ENCODE results near the gene BRD3. TPM values are rescaled to one million over a fixed set of nuclear protein-coding genes. Genes with fewer than 3 reads are reported as not detected.

Gene BRD3
- total RNA-seq, 1 experiment from 2014 or later = 40.7 TPM

DNA sequence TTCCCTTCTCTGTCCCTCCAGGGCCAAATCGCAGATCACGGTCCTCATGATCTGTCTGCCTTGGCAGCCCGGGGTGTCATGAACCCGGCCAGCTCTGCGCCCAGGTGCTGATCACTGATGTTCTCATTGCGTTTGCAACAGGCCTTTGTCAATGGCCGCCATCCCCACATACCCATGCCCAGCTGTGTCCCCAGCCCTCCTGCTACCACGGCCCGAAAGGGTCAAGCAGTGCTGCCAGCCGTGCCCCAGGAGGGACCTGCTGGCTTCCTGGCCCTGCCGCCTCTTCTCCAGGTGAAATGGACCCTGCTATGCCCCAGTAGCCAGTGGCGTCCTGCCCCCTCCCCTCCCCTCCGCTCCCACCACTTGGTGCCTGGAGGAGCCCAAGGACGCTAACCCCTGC lies 62.9 kb downstream of the BRD3 start (continued):
- TF ChIP-seq, protein P1, sequence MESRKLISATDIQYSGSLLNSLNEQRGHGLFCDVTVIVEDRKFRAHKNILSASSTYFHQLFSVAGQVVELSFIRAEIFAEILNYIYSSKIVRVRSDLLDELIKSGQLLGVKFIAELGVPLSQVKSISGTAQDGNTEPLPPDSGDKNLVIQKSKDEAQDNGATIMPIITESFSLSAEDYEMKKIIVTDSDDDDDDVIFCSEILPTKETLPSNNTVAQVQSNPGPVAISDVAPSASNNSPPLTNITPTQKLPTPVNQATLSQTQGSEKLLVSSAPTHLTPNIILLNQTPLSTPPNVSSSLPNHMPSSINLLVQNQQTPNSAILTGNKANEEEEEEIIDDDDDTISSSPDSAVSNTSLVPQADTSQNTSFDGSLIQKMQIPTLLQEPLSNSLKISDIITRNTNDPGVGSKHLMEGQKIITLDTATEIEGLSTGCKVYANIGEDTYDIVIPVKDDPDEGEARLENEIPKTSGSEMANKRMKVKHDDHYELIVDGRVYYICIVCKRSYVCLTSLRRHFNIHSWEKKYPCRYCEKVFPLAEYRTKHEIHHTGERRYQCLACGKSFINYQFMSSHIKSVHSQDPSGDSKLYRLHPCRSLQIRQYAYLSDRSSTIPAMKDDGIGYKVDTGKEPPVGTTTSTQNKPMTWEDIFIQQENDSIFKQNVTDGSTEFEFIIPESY (IDR thresholded peaks at IDR 0.05; ENCODE audit: extremely low read depth, insufficient replicate concordance, low read length) = no peak
- no peak for TF ChIP-seq EZH2phosphoT487 (IDR thresholded peaks at IDR 0.05; ENCODE audit: borderline replicate concordance)
- TF ChIP-seq CBX3 (IDR thresholded peaks at IDR 0.05; ENCODE audit: low read depth) = no peak
- TF ChIP-seq ZFX (IDR thresholded peaks at IDR 0.05) = no peak
- no peak for TF ChIP-seq SRF (IDR thresholded peaks at IDR 0.05; ENCODE audit: low read depth)
- TF ChIP-seq ELF1 (IDR thresholded peaks at IDR 0.05; ENCODE audit: borderline replicate concordance, low read depth) = no peak
- TF ChIP-seq RAD21 (IDR thresholded peaks at IDR 0.05; ENCODE audit: low read depth) = no peak
- TF ChIP-seq SP1 (IDR thresholded peaks at IDR 0.05; ENCODE audit: low read depth) = no peak
- TF ChIP-seq EZH2 (IDR thresholded peaks at IDR 0.05) = no peak
- no peak for TF ChIP-seq CEBPB (IDR thresholded peaks at IDR 0.05; ENCODE audit: low read depth)

DNA sequence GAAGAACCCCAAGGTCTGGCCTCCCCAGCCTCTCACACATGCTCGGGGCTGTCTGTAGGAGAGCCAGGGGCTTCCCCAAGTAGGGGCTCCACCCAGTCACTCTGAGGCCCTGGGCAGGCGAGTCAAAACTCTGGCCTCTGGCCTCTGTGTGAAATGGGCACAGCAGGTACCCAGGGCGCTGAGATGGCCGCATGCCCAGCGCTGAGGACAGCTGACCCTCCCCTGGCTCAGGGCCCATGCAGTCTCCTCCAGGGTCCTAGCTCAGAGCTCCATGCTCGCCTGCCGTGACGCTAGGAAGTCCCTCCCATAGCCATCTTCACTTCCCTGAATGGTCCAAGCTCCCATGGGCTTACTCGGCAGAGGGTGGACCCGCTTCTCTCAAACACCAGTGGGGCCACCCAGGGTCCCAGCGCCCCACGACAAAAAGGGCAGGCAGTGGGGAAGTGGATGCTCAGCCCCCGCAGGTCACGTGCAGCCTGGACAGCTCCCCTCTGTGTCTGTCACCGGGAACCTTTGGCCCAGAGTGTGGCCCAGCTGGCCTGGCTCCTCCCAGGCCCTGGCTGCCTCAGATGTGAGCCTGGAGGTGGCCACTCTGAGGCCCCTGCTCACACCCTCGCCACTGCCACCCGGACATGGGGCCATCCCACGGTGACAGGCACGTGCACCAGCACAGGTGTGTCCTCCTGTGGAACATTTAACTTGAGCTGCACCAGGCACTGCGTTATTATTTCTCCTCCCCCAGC lies 63.5 kb downstream of the BRD3 start:
- Histone ChIP-seq H3K4me3 (replicated peaks in 1 of 2; ENCODE audit: low read depth in 1 of 2, low read length in 2 of 2) (no peak overlapping the region), H4K20me1 (ENCODE audit: insufficient read depth) (no peaks in the 10 kb centered on the region), H3K9me2 (ENCODE audit: insufficient read depth) (no peaks in the 10 kb centered on the region), H3K79me2 (ENCODE audit: insufficient read depth, low read length) (no peaks in the 10 kb centered on the region), H3K4me1 (ENCODE audit: control insufficient read depth in 1 of 2, insufficient read depth in 2 of 2, low read length in 2 of 2) (no peaks in the 10 kb centered on the region), H3K9ac (ENCODE audit: low read length) (no peak overlapping the region), H3K4me2 (ENCODE audit: low read length) (no peak overlapping the region), H2AFZ (ENCODE audit: low read depth, low read length, poor library complexity, severe bottlenecking) (no peak overlapping the region), H3K27ac (ENCODE audit: low read depth, low read length) (no peak overlapping the region), H3K27me3 (ENCODE audit: insufficient read depth, low read length) (0 out of 2 replicates have a peak, but pooled peaks cover 3% of the 10 kb centered on the region), H3K9me3 (ENCODE audit: control insufficient read depth in 1 of 2, insufficient read depth in 1 of 2, low read depth in 1 of 2, low read length in 2 of 2) (no peaks in the 10 kb centered on the region), H3K36me3 (ENCODE audit: control insufficient read depth in 1 of 2, insufficient read depth in 2 of 2, low read length in 2 of 2) (no peaks in the 10 kb centered on the region)
- ChIA-PET CTCF (interaction anchor here (2.2 kb wide), 1 partner anchor 11 kb away, joined by 6 read pairs; no protein-coding TSS in a partner anchor), POLR2A (no interaction called here), RAD21 (ENCODE audit: low non-redundant PET in 1 of 2, low total read pairs in 2 of 2, uncharacterized antibody in 2 of 2, unreplicated experiment in 2 of 2) (no interaction called here)
- ATAC-seq = peak; percentile 22; the same call in 1 of the 2 replicates
- intact Hi-C loops (cut with micrococcal nuclease) = no loop called here
- no TSS peak for BruUV-seq (replicated peaks)
- no peak for DNase-seq (ENCODE audit: low read depth, low spot score)
- TF ChIP-seq, protein P2, sequence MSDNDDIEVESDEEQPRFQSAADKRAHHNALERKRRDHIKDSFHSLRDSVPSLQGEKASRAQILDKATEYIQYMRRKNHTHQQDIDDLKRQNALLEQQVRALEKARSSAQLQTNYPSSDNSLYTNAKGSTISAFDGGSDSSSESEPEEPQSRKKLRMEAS (IDR thresholded peaks at IDR 0.05) = no peak
- TF ChIP-seq SRF (IDR thresholded peaks at IDR 0.05; ENCODE audit: low read depth) = no peak
- no peak for TF ChIP-seq ZNF274 (IDR thresholded peaks at IDR 0.05; ENCODE audit: low read depth, low read length)
- no peak for TF ChIP-seq JUND (IDR thresholded peaks at IDR 0.05)

Measured in HCT116 (cell line).